HEK293 (cell line): Measurements from ENCODE around the gene ZSWIM4.
"Not testable (repeated sequence)": the region's sequence is repeated elsewhere in the genome, so short reads cannot be mapped to it uniquely, and the experiment has no call there.

Experiments used
- CTCF ChIA-PET: fragments of 350-600 bp; formaldehyde crosslinking; extraction: SDS; loops from one replicate; lab custom pipeline; 2021; ENCODE audit warnings: antibody characterized with exemption; lab: Yijun Ruan, JAX
- POLR2A ChIA-PET: fragments of 300-600 bp; formaldehyde crosslinking; extraction: SDS; loops from one replicate; lab custom pipeline; 2020; ENCODE audit warnings: antibody characterized with exemption, inconsistent platforms; lab: Yijun Ruan, JAX
- H3K27ac ChIP-seq: fragments of 200-500 bp; sonication (Bioruptor generic); 2 replicates; pipeline ENCODE4 v1.5.1; 2014; ENCODE audit warnings: low read depth, low read length, control low read depth, inconsistent platforms; ENCODE audit errors: extremely low read depth
- H3K36me3 ChIP-seq, 2 experiments: fragments of 200-500 bp in 1 of 2; sonication (Bioruptor generic) in 1 of 2; 1 replicate in 1 of 2; 2 replicates in 1 of 2; pipeline ENCODE4 v1.5.1; 2014 to 2017; ENCODE audit warnings: inconsistent platforms in 2 of 2, low read length in 2 of 2; ENCODE audit not compliant: control insufficient read depth in 2 of 2, insufficient read depth in 1 of 2
- H3K4me1 ChIP-seq: fragments of 200-500 bp; sonication (Bioruptor generic); 2 replicates; pipeline ENCODE4 v1.5.1; 2014; ENCODE audit warnings: mild to moderate bottlenecking, low read length, inconsistent platforms; ENCODE audit not compliant: control insufficient read depth, insufficient read depth
- H3K4me3 ChIP-seq: 2 replicates; pipeline ENCODE4 v1.5.1; 2011; ENCODE audit warnings: low read depth, mild to moderate bottlenecking, control low read depth, low read length, moderate library complexity
- H3K9me3 ChIP-seq: fragments of 200-500 bp; sonication (Bioruptor generic); 2 replicates; pipeline ENCODE4 v1.5.1; 2014; ENCODE audit warnings: low read depth, low read length, inconsistent platforms; ENCODE audit not compliant: control insufficient read depth, insufficient read depth
- PATZ1 ChIP-seq: fragments of 450-650 bp; formaldehyde crosslinking; IDR thresholded peaks from 2 replicates; pipeline ENCODE4 v1.5.1; 2016; ENCODE audit warnings: missing biosample characterization, missing genetic modification characterization
- PRDM1 ChIP-seq: fragments of 450-650 bp; formaldehyde crosslinking; IDR thresholded peaks from 2 replicates; pipeline ENCODE4; 2016; ENCODE audit warnings: missing biosample characterization, missing genetic modification characterization
- RBAK ChIP-seq: fragments of 450-650 bp; formaldehyde crosslinking; IDR thresholded peaks from 2 replicates; pipeline ENCODE4 v1.5.1; 2016; ENCODE audit warnings: missing biosample characterization, missing genetic modification characterization
- ZFP69B ChIP-seq: fragments of 450-650 bp; formaldehyde crosslinking; IDR thresholded peaks from 2 replicates; pipeline ENCODE4 v1.5.1; 2016; ENCODE audit warnings: missing biosample characterization, missing genetic modification characterization
- ZNF214 ChIP-seq: fragments of 450-650 bp; formaldehyde crosslinking; IDR thresholded peaks from 2 replicates; pipeline ENCODE4 v1.5.1; 2017; ENCODE audit warnings: missing biosample characterization, mild to moderate bottlenecking, missing genetic modification characterization, borderline replicate concordance
- ZNF366 ChIP-seq: fragments of 450-650 bp; formaldehyde crosslinking; conservative IDR thresholded peaks from 2 replicates; pipeline ENCODE4 v1.5.1; 2016; ENCODE audit warnings: missing biosample characterization, missing genetic modification characterization
- ZNF391 ChIP-seq: fragments of 450-650 bp; formaldehyde crosslinking; IDR thresholded peaks from 2 replicates; pipeline ENCODE4 v1.5.1; 2016; ENCODE audit warnings: low read depth, missing biosample characterization, missing genetic modification characterization, borderline replicate concordance
- ZNF548 ChIP-seq: fragments of 450-650 bp; formaldehyde crosslinking; IDR thresholded peaks from 2 replicates; pipeline ENCODE4 v1.5.1; 2016; ENCODE audit warnings: missing biosample characterization, missing genetic modification characterization
- ZNF777 ChIP-seq: fragments of 450-650 bp; formaldehyde crosslinking; IDR thresholded peaks from 2 replicates; pipeline ENCODE4 v1.5.1; 2017; ENCODE audit warnings: missing biosample characterization, missing genetic modification characterization, borderline replicate concordance
- ZSCAN5A ChIP-seq: fragments of 450-650 bp; formaldehyde crosslinking; IDR thresholded peaks from 2 replicates; pipeline ENCODE4 v1.5.1; 2016; ENCODE audit warnings: missing biosample characterization, missing genetic modification characterization
- TF ChIP-seq, protein P1 (sequence below): fragments of 450-650 bp; formaldehyde crosslinking; IDR thresholded peaks from 2 replicates; pipeline ENCODE4 v1.5.1; 2016; ENCODE audit warnings: missing biosample characterization, missing genetic modification characterization, borderline replicate concordance
- TF ChIP-seq, protein P2 (sequence below): fragments of 450-650 bp; formaldehyde crosslinking; IDR thresholded peaks from 2 replicates; pipeline ENCODE4 v1.5.1; 2017; ENCODE audit warnings: missing biosample characterization, mild to moderate bottlenecking, missing genetic modification characterization, moderate library complexity
- TF ChIP-seq, protein P3 (sequence below): fragments of 450-650 bp; formaldehyde crosslinking; IDR thresholded peaks from 2 replicates; pipeline ENCODE4 v1.5.1; 2016; ENCODE audit warnings: missing biosample characterization, missing genetic modification characterization

ZSWIM4 gene

GRCh38 chr19:13751436-13751835, 43.8 kb upstream of the ZSWIM4 start:
- TF ChIP-seq ZNF391 (tag by site-specific recombination) = no peak
- TF ChIP-seq, protein P1, sequence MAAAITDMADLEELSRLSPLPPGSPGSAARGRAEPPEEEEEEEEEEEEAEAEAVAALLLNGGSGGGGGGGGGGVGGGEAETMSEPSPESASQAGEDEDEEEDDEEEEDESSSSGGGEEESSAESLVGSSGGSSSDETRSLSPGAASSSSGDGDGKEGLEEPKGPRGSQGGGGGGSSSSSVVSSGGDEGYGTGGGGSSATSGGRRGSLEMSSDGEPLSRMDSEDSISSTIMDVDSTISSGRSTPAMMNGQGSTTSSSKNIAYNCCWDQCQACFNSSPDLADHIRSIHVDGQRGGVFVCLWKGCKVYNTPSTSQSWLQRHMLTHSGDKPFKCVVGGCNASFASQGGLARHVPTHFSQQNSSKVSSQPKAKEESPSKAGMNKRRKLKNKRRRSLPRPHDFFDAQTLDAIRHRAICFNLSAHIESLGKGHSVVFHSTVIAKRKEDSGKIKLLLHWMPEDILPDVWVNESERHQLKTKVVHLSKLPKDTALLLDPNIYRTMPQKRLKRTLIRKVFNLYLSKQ (tag by site-specific recombination) = no peak
- no peak overlapping the region for H3K27ac ChIP-seq
- H3K4me1 ChIP-seq = no peaks in the 10 kb centered on the region
- no peaks in the 10 kb centered on the region for H3K9me3 ChIP-seq
- no peak overlapping the region for H3K4me3 ChIP-seq
- peaks cover 25 to 45% of the 10 kb centered on the region in 2 experiments for H3K36me3 ChIP-seq
- ChIA-PET POLR2A (interaction anchor here (0.6 kb wide), 1 partner anchor 84 kb away, joined by 3 read pairs; no protein-coding TSS in a partner anchor), CTCF (interaction anchor here (0.6 to 1.2 kb wide), 2 partner anchors 15 to 111 kb away, joined by 4 to 5 read pairs; no protein-coding TSS in a partner anchor)

DNA sequence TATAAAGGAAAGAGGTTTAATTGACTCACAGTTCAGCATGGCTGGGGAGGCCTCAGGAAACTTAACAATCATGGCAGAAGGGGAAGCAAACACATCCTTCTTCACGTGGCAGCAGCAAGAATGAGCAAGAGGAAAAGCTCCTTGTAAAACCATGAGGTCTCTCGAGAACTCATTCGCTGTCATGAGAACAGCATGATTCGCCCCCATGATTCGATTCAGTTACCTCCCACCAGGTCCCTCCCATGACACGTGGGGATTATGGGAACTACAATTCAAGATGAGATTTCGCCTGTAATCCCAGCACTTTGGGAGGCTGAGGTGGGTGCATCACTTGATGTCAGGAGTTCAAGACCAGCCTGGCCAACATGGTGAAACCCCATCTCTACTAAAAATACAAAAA, 41.6 kb upstream of the ZSWIM4 start:
- H3K27ac ChIP-seq, H3K4me3 ChIP-seq, H3K4me1 ChIP-seq, CTCF ChIA-PET, H3K9me3 ChIP-seq: not testable (repeated sequence)
- H3K36me3 ChIP-seq = peaks cover 30 to 67% of the 10 kb centered on the region in 2 experiments
- POLR2A ChIA-PET = interaction anchor here (1.0 kb wide), 1 partner anchor 21 kb away, joined by 3 read pairs; the partner anchor contains the start of gene C19orf53

- ChIA-PET POLR2A (interaction anchor here (0.6 kb wide), 1 partner anchor 38 kb away, joined by 3 read pairs; no protein-coding TSS in a partner anchor), CTCF (interaction anchor here (1.6 kb wide), 1 partner anchor 158 kb away, joined by 3 read pairs; no protein-coding TSS in a partner anchor)
- Histone ChIP-seq H3K4me1 (no peaks in the 10 kb centered on the region), H3K27ac (no peak overlapping the region), H3K4me3 (no peak overlapping the region), H3K9me3 (no peaks in the 10 kb centered on the region), H3K36me3 (peaks cover 46 to 87% of the 10 kb centered on the region in 2 experiments)
- TF ChIP-seq ZNF366 (tag by site-specific recombination) (no peak), RBAK (peak; percentile 85; the same call in 1 of the 2 replicates)
- TF ChIP-seq, protein P2, sequence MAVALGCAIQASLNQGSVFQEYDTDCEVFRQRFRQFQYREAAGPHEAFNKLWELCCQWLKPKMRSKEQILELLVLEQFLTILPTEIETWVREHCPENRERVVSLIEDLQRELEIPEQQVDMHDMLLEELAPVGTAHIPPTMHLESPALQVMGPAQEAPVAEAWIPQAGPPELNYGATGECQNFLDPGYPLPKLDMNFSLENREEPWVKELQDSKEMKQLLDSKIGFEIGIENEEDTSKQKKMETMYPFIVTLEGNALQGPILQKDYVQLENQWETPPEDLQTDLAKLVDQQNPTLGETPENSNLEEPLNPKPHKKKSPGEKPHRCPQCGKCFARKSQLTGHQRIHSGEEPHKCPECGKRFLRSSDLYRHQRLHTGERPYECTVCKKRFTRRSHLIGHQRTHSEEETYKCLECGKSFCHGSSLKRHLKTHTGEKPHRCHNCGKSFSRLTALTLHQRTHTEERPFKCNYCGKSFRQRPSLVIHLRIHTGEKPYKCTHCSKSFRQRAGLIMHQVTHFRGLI (tag by site-specific recombination) = peak; percentile 88
These were observed 39.0 kb upstream of the ZSWIM4 start for GRCh38 chr19:13756210-13756609.

- Histone ChIP-seq H3K9me3 (no peaks in the 10 kb centered on the region), H3K27ac (no peak overlapping the region), H3K4me1 (no peaks in the 10 kb centered on the region), H3K4me3 (no peak overlapping the region), H3K36me3 (peaks cover 45 to 85% of the 10 kb centered on the region in 2 experiments)
- ChIA-PET POLR2A (no interaction called here), CTCF (no interaction called here)
- no peak for TF ChIP-seq ZNF548 (tag by site-specific recombination)
- no peak for TF ChIP-seq PRDM1 (tag by site-specific recombination)
- TF ChIP-seq ZSCAN5A = no peak
- TF ChIP-seq, protein P3, sequence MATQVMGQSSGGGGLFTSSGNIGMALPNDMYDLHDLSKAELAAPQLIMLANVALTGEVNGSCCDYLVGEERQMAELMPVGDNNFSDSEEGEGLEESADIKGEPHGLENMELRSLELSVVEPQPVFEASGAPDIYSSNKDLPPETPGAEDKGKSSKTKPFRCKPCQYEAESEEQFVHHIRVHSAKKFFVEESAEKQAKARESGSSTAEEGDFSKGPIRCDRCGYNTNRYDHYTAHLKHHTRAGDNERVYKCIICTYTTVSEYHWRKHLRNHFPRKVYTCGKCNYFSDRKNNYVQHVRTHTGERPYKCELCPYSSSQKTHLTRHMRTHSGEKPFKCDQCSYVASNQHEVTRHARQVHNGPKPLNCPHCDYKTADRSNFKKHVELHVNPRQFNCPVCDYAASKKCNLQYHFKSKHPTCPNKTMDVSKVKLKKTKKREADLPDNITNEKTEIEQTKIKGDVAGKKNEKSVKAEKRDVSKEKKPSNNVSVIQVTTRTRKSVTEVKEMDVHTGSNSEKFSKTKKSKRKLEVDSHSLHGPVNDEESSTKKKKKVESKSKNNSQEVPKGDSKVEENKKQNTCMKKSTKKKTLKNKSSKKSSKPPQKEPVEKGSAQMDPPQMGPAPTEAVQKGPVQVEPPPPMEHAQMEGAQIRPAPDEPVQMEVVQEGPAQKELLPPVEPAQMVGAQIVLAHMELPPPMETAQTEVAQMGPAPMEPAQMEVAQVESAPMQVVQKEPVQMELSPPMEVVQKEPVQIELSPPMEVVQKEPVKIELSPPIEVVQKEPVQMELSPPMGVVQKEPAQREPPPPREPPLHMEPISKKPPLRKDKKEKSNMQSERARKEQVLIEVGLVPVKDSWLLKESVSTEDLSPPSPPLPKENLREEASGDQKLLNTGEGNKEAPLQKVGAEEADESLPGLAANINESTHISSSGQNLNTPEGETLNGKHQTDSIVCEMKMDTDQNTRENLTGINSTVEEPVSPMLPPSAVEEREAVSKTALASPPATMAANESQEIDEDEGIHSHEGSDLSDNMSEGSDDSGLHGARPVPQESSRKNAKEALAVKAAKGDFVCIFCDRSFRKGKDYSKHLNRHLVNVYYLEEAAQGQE = no peak
- no peak for TF ChIP-seq ZNF214 (tag by site-specific recombination)
- TF ChIP-seq ZNF366 (tag by site-specific recombination) = peak; percentile 63
- TF ChIP-seq PATZ1 (tag by site-specific recombination) = peak; percentile 22; the same call in 1 of the 2 replicates
- no peak for TF ChIP-seq ZNF777 (tag by site-specific recombination)
- TF ChIP-seq ZFP69B = 0 out of 2 replicates have a peak, but pooled peaks have one; percentile 29
These were observed 37.2 kb upstream of the ZSWIM4 start for GRCh38 chr19:13757805-13758772.
